ENCODE results near the gene SCT.

- TF ChIP-seq YY1 (IDR thresholded peaks at IDR 0.05; ENCODE audit: insufficient read depth, insufficient read length) (no peak), ZNF274 (IDR thresholded peaks at IDR 0.05; ENCODE audit: low read depth, low read length) (no peak), SUZ12 (IDR thresholded peaks at IDR 0.05; ENCODE audit: extremely low read depth, insufficient read depth, insufficient read length) (no peak)
Measured at GRCh38 chr11:578276-579035, 48.5 kb downstream of the SCT start.

All from NT2/D1 (cell line).